Endothelial cell of umbilical vein (primary cell): ENCODE measurements around the gene KMT5B.

Source experiments
- EZH2 ChIP-seq: IDR thresholded peaks from 2 replicates; pipeline ENCODE4 v1.6.1; 2012; ENCODE audit warnings: borderline replicate concordance, low read depth, mild to moderate bottlenecking, moderate library complexity, low read length, inconsistent platforms; ENCODE audit not compliant: severe bottlenecking
- MAX ChIP-seq: IDR thresholded peaks from 2 replicates; pipeline ENCODE4 v1.6.1; 2011; ENCODE audit not compliant: insufficient read depth, insufficient read length
- POLR2AphosphoS5 ChIP-seq: IDR thresholded peaks from 2 replicates; pipeline ENCODE4 v1.6.1; 2012; ENCODE audit warnings: low read depth, mild to moderate bottlenecking, control low read depth, low read length, moderate library complexity; ENCODE audit not compliant: insufficient read depth

- TF ChIP-seq EZH2: no peak
- no peak for TF ChIP-seq POLR2AphosphoS5
- no peak for TF ChIP-seq MAX
Observed at GRCh38 chr11:68148879-68149278, 64.2 kb downstream of the KMT5B start.
